HG02642 (cell line): ENCODE results near the gene PARVA.

Experiments
- ATAC-seq: cut with Tn5 transposase; IDR thresholded peaks from one replicate; pipeline ENCODE4 v1.9.1; 2021; ENCODE audit warnings: mild to moderate bottlenecking; ENCODE audit not compliant: unreplicated experiment, poor library complexity

The PARVA gene

GRCh38 chr11:12455938-12456337 lies 78.6 kb downstream of the PARVA start:
- ATAC-seq = no peak

DNA sequence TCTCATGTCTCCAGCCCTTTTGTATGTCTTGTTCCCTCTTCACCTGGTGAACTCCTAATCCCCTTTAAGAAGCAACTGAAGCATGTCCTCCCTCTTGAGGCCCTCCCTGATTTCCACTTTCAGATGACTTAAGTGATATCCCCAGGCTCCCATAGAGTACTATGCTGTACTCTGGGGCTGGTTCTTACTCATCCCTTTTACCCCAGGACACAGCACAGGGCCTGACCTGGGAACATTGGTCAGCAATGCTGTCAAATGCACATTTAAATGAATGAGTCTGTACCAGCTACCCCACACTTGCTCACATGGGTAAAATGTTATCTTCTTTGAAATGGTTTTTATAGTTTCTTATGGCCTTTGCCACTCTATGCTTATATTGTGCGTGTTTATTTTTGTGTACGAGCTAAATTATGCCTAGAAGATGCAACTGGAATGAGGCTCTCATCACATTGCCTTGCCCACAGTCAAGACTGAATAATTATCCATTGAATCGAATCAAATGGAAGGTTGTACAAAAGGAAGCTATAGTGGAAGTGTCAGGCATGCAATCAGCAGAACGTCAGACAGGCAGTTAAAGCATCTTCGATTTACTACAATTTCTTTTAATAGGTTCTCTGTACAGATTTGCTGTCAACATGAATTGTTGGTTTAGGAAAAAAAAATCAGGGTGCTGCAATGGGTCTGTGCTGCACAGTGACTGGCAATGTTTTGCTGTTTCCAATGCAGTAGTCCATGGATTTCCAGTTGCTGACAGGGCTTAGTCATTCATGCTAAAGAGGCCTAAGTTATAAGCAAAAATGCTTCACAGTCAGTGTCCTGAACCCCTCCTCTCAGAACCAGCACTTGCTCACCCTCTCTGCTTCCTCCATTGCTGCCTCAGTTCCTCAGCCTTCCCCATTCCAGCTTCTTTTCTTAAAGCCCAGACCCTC lies 79.5 kb downstream of the PARVA start:
- ATAC-seq = no peak

GRCh38 chr11:12458042-12458441 lies 80.7 kb downstream of the PARVA start:
- ATAC-seq = no peak

GRCh38 chr11:12459374-12459773 lies 82.0 kb downstream of the PARVA start:
- no peak for ATAC-seq

DNA sequence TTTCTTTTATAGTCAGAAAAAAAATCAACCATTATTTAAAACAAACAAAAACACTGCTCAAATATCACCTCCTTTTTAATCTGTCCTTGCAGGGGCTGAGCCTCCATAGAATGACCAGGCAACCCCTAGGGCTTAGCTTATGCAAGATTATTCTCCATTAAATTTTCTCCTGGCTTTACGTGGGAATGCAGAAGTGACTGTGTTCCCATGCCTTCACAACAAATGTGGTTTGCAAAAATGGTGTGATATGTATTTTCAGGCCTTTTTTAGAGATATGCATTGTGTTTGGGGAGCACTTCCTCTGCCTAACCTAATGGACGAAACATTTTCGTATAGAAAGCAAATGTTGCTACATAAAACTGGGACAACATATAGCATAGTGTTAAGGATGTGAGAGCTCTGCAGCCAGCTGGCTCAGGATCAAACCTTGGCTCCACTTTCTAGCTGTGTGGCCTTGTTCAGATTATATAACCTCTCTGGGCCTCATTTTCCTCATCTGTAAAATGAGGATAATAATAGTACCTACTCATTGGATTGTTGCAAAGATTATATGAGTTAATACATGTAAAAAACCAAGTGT lies 82.6 kb downstream of the PARVA start:
- no peak for ATAC-seq

- ATAC-seq = no peak
Observed at GRCh38 chr11:12460466-12460865, 83.1 kb downstream of the PARVA start.

DNA sequence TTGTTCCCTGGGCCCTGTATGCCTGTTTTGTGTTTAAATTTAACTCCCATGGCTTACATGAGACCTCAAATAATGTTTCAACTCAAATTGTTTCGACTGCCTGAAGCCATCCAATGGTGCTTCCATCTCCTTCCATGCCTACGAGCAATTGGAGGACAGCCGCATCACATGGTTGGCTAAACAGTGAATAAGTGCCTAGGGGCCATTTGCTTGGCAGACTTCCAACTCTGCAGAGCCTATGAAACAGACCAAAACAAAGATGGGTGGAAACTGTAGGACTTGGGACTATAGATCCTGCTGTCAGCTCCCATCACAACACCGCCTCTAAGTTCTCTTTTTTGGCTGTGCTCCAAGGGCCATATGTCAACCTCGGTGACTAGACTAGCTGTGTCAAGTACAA lies 84.1 kb downstream of the PARVA start:
- ATAC-seq = no peak

DNA sequence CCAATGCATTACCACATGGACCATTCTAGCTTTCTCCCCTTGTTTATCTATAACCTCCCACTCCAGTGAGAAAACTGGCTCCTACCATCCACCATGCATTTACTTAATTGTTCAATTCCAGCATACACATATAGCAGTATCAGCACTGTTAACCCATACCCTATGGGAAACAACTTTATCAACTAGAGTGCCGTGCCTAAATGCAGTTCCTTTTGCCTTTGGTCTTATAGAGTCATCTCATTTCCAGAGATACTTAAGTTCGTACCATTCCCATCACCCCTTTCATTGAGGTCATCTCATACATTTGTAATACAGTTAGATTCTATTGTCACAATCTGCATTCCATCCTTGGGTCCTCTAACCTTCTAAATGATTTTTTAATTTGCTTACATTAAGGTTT lies 86.9 kb downstream of the PARVA start:
- no peak for ATAC-seq

DNA sequence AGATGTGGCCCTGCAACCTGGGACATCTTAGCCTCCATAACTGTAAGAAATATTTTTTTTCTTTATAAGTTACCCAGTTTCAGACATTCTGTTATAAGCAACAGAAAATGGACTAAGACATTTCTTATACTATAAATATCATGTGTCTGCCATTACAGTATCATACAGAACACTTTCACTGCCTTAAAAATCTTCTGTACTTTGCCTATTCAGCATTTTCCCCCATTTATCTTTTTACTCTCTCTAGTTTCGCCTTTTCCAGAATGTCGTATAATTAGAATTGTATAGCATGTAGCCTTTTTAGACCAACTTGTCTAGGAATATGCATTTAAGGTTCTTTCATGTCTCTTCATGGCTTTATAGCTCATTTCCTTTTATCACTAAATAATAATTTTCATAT lies 88.0 kb downstream of the PARVA start:
- ATAC-seq = no peak

GRCh38 chr11:12467610-12468009 lies 90.2 kb downstream of the PARVA start:
- ATAC-seq = no peak

- ATAC-seq = no peak
Observed at GRCh38 chr11:12469451-12469850, 92.1 kb downstream of the PARVA start.

- no peak for ATAC-seq
Observed at GRCh38 chr11:12470236-12470635, 92.9 kb downstream of the PARVA start.

DNA sequence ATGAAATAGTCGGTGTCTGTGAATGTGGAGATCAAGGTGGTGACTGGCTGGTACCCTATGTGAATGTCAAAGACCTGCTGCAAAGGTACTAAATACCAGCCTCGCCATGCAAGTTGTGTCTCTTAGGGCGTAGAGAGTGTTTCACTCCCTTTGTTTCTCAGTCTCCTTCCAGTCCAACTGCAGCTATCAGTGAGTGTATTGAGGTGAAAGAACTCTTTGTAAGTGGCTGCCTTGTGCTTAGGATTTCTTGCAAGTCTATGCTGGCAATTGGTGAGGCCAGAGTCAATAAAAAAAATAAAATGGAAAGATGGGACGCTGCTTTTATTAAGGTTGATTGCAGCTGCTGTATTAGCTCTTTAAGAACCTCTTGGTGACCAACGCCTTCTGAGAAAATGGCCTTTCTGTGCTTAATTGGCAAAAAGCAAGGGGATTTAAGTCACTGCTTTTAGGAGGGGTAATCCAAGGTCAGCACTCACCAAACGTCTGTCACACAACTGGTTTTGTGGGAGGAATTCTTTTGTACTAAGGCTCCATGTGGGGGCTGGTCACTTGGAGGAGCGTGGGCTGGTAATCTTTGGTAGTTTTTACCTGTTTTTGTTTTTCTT lies 95.1 kb downstream of the PARVA start:
- no peak for ATAC-seq

GRCh38 chr11:12473381-12473780 lies 96.0 kb downstream of the PARVA start:
- no peak for ATAC-seq

DNA sequence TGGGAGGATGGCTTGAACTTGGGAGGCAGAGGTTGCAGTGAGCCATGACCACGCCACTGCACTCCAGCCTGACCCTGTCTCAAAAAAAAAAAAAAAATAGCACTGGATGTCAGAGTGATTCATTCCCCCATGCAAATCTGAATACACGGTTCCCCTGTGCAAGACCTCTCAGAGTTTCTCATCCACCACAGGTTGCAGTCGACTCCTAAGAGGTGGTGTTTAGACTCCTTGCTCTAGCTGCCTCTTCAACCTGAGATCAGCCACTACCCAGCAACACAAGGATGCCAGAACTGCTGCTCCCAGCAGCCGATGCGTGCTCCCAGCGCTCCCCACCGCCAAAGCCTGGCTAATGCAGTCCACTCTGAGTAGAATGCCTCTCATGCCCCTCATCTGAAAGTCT lies 97.5 kb downstream of the PARVA start:
- ATAC-seq = no peak

DNA sequence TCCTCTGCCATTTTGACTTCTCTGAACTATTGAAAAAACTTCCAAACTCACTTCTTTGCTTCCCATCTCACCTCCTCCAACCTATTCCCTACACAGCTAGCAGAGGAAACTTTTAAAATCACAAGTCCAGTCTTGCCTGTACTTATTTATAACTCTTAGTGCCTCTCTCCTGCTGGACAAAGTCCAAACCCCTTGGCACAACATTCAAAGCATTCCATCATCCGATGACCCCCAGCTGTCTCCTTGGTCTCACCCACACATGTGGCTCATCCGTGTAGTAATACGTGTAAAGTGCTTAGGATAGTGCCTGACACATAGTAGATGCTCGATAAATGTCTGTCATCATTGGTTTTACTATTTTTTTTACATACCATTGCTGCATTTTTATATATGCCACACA lies 101.4 kb downstream of the PARVA start:
- ATAC-seq = no peak

- no peak for ATAC-seq
Observed at GRCh38 chr11:12480401-12480800, 103.0 kb downstream of the PARVA start.

- ATAC-seq = no peak
Observed at GRCh38 chr11:12482839-12483238, 105.5 kb downstream of the PARVA start.

DNA sequence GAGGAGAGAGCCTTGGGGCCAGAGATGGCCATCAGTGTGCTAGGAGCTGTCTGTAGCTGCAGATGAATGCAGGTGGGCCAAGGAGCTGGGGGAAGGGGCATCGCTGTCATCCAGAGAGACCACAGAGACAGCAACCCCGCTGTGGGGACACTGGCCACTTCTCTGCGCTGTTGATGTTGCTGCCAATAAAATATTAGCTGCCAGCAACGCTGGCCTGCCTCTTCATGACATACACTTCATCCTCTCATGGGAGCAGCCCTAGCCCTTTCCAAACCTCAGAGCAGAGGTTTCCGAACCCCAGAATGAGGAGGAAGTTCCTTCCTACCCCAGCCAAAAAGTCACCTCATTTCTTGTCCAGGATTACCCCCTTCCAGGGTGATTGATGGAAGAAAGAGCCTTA lies 106.2 kb downstream of the PARVA start:
- no peak for ATAC-seq

DNA sequence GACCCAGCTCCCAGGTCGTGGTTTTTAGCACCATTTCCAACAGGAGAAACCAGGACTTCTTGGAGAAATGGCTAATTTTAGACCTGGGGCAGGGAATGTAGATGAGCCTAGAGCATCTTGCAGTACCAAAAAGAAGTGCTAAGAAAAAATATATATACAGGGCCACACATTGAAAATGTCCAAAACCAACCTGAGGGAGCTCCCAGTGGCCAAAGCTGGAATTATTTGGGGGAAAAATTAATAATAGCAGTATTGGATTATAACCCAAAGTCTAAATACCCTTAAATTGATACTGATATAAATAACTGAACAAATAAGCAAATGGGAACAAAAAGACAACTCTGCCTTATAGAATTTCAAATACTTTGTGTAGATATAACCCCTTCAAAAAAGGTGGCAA lies 108.0 kb downstream of the PARVA start:
- ATAC-seq = no peak

- ATAC-seq = no peak
Observed at GRCh38 chr11:12489246-12489772, 111.9 kb downstream of the PARVA start.
